ENCODE measurements around the gene GATD1.

The GATD1 gene

GRCh38 chr11:724778-725386 is 52.4 kb downstream of the GATD1 start:
- DNase-seq: no peak

- DNase-seq: no peak
These were observed 53.1 kb downstream of the GATD1 start for GRCh38 chr11:724049-724777.

GRCh38 chr11:723120-723883 is 54.0 kb downstream of the GATD1 start:
- no peak for DNase-seq

- DNase-seq: no peak
These were observed 54.9 kb downstream of the GATD1 start for GRCh38 chr11:722346-722811.

- DNase-seq: no peak
These were observed 55.4 kb downstream of the GATD1 start for GRCh38 chr11:721741-722345.

- DNase-seq: no peak
These were observed 56.0 kb downstream of the GATD1 start for GRCh38 chr11:721247-721740.

- DNase-seq: no peak
These were observed 56.5 kb downstream of the GATD1 start for GRCh38 chr11:720642-721246.

GRCh38 chr11:720017-720641 is 57.2 kb downstream of the GATD1 start:
- DNase-seq: no peak

GRCh38 chr11:719214-720016 is 57.9 kb downstream of the GATD1 start:
- DNase-seq: no peak

Data from NCI-H226 (cell line).